Measurements from ENCODE around the gene P3H4.

P3H4 gene

DNA sequence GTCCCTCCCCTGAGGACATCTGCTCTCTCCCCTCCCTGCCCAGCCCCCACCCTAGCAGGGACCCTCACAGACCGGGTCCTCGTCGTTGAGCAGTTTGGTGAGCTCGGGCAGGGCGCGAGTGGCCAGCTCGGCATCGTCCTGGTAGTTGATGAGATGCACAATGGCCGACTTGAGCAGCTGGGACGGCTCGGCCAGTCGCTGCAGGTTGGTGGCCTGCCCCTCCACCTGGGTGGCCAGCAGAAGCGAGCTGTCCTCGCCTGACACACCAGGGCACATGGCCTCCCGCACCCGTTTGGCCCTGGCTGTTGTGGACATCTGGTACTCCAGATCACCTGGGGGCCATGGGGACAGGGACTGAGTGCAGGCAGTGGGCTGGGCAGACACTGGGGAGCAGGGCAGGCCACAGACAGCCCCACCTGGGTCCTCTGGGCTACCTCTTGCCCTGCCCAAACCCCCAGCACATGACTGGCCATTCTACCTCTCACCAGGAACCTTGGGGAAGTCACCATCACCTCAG lies 42.3 kb downstream of the P3H4 start:
- DNase-seq, result no peak

- DNase-seq, result no peak
Measured at GRCh38 chr17:41768682-41769288, 43.0 kb downstream of the P3H4 start.

GRCh38 chr17:41767324-41768042 lies 44.3 kb downstream of the P3H4 start:
- no peak for DNase-seq

GRCh38 chr17:41766135-41766534 lies 45.6 kb downstream of the P3H4 start:
- DNase-seq, result no peak

- DNase-seq, result no peak
Measured at GRCh38 chr17:41763327-41763726, 48.4 kb downstream of the P3H4 start.

DNA sequence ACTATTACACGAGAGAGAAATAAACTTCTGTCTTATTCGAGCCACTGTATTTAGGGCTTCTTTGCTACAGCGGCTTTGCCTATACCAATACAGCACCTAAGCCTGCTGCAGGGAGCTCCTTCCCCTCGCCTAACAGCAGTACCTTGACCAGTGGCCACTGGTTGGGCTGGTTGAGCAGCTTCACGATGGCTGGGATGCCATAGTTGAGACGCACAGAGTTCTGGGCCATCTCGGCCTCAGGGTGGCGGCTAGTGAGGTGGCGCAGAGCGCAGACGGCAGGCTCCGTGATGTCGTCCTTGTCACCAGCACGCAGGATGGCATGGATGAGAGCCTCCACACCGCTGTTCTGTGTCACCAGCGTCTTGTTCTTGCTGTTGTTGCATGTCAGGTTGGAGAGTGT lies 48.9 kb downstream of the P3H4 start:
- DNase-seq, result no peak

DNA sequence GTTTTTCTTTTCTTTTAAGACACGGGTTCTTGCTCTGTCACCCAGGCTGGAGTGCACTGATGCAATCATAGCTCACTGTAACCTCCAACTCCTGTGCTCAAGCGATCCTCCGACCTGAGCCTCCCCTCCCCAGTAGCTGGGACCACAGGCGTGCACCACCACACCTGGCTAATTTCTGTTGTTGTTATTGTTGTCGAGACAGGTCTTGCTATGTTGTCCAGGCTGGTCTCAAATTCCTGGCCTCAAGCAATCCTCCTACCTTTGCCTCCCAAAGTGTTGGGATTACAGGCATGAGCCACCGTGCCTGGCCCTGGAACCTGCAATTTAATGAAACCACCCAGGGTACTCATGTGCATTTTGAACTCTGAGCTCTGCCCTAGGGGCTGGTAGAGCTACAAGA lies 49.4 kb downstream of the P3H4 start:
- DNase-seq, result no peak

DNA sequence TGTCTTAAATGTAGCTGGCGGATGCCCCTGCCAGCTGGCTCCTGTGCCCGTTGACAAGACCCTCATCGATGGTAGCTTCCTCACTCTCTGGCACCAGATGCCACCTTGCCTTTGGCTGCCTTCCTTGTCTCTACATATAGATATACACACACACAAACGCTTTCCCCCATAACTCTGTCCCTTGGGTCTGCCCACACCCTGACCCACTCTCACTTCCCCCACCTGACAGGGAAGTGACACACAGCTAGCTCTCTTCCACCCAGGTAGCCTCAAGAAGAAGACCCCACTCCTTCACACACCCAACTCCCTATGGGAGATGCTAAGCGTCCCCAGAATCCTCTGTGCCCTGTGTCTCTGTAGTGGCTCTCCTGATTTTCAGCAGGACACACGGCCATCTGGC lies 50.9 kb downstream of the P3H4 start:
- DNase-seq, result no peak

DNA sequence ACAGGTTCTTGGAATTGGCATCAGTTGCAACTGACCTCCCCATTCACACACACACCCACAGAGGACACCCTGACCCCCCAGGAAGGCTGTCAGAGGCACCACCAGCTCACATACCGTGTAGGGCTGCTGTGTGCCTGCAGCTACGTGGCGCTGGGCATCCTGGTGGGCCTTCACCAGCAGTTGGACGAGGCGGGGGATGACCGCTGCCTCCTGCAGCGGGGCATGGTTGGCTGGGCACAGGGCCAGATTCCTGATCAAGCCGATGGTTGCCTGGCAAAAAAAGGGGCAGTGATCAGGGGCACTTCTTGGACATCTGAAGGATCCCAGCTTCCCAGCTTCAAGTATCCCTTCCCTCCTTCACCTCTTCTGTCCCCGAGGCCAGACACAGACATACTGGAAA lies 53.1 kb downstream of the P3H4 start:
- no peak for DNase-seq

DNA sequence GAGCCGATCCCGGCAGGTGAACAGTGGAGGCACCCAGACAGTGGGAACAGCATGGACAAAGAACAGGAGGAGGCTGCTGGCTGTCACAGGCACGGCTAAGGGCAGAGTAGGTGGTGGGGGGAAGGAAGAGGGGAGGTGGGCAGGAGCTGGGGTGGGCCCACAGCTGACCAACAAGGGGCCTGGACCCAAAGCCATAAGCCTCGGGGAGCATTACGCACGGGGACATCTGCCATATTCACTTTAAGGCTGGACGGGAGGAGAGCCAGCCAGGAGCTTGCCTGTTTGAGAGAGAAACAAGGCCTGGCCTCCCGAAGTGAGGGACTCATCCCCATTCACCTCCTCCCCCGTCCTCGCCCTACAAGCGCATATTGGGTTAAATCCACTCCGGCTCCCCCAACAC lies 57.7 kb downstream of the P3H4 start:
- no peak for DNase-seq

All from activated CD4-positive, alpha-beta T cell treated with anti-CD3 and anti-CD28 coated beads, Interleukin-2, amount 50 U/mL, for 16 hours (primary cell).